Measurements from ENCODE around the gene DIAPH3. TPM values are rescaled to one million over a fixed set of nuclear protein-coding genes. Genes with fewer than 3 reads are reported as not detected.

DIAPH3 gene
- polyA plus RNA-seq, 1 donor from 2014 or later, result 0.37 TPM

- no peaks in the 10 kb centered on the region for H3K27me3 ChIP-seq (ENCODE audit: insufficient read depth, low read depth, low read length)
- TF ChIP-seq SMC3 (conservative IDR thresholded peaks at IDR 0.05; ENCODE audit: poor library complexity), result no peak
- no peak for TF ChIP-seq POLR2AphosphoS5 (IDR thresholded peaks at IDR 0.05)
- no peak for TF ChIP-seq REST (IDR thresholded peaks at IDR 0.05; ENCODE audit: borderline replicate concordance)
- no peak for TF ChIP-seq EZH2 (IDR thresholded peaks at IDR 0.05; ENCODE audit: borderline replicate concordance, insufficient read depth, low read length, poor library complexity, severe bottlenecking)
- no peak for TF ChIP-seq RAD21 (conservative IDR thresholded peaks at IDR 0.05)
- TF ChIP-seq TAF1 (IDR thresholded peaks at IDR 0.05; ENCODE audit: low read depth), result no peak
- TF ChIP-seq EP300 (conservative IDR thresholded peaks at IDR 0.05; ENCODE audit: poor library complexity, severe bottlenecking), result no peak
- no peak for TF ChIP-seq MXI1 (conservative IDR thresholded peaks at IDR 0.05; ENCODE audit: poor library complexity, severe bottlenecking)
- no peak for TF ChIP-seq CTCF (IDR thresholded peaks at IDR 0.05; ENCODE audit: poor library complexity, severe bottlenecking)
Observed at GRCh38 chr13:59748046-59748445, 415.7 kb downstream of the DIAPH3 start.

GRCh38 chr13:59747529-59747928, 416.2 kb downstream of the DIAPH3 start:
- H3K27me3 ChIP-seq (ENCODE audit: insufficient read depth, low read depth, low read length), result no peaks in the 10 kb centered on the region
- TF ChIP-seq CTCF (IDR thresholded peaks at IDR 0.05; ENCODE audit: poor library complexity, severe bottlenecking), result no peak
- TF ChIP-seq REST (IDR thresholded peaks at IDR 0.05; ENCODE audit: borderline replicate concordance), result no peak
- no peak for TF ChIP-seq SMC3 (conservative IDR thresholded peaks at IDR 0.05; ENCODE audit: poor library complexity)
- TF ChIP-seq EZH2 (IDR thresholded peaks at IDR 0.05; ENCODE audit: borderline replicate concordance, insufficient read depth, low read length, poor library complexity, severe bottlenecking), result no peak
- no peak for TF ChIP-seq POLR2AphosphoS5 (IDR thresholded peaks at IDR 0.05)
- TF ChIP-seq MXI1 (conservative IDR thresholded peaks at IDR 0.05; ENCODE audit: poor library complexity, severe bottlenecking), result no peak
- TF ChIP-seq EP300 (conservative IDR thresholded peaks at IDR 0.05; ENCODE audit: poor library complexity, severe bottlenecking), result no peak
- no peak for TF ChIP-seq RAD21 (conservative IDR thresholded peaks at IDR 0.05)
- no peak for TF ChIP-seq TAF1 (IDR thresholded peaks at IDR 0.05; ENCODE audit: low read depth)
- H3K9me3 ChIP-seq (ENCODE audit: low read length), result no peaks in the 10 kb centered on the region
- peaks cover 3% of the 10 kb centered on the region for H3F3A ChIP-seq (ENCODE audit: insufficient read depth, low read length, poor library complexity, severe bottlenecking)
- no peaks in the 10 kb centered on the region for H3K79me2 ChIP-seq (replicated peaks; ENCODE audit: insufficient read depth, low read length)
- H3K4me2 ChIP-seq (ENCODE audit: low read length), result no peak overlapping the region
- no peaks in the 10 kb centered on the region for H3K9me2 ChIP-seq (ENCODE audit: insufficient read depth, low read length)
- no peak overlapping the region for H3K9ac ChIP-seq (ENCODE audit: low read length)
- no peak overlapping the region for H3K27ac ChIP-seq (ENCODE audit: low read length)
- no peaks in the 10 kb centered on the region for H3K36me3 ChIP-seq (ENCODE audit: insufficient read depth, low read length)
- no peak overlapping the region for H2AFZ ChIP-seq (ENCODE audit: low read depth, low read length)
- no peak overlapping the region for H3K4me3 ChIP-seq (ENCODE audit: low read length)
- no peaks in the 10 kb centered on the region for H4K20me1 ChIP-seq (ENCODE audit: insufficient read depth)

More at GRCh38 chr13:59748046-59748445, 415.7 kb downstream of the DIAPH3 start:
- Histone ChIP-seq H3F3A (ENCODE audit: insufficient read depth, low read length, poor library complexity, severe bottlenecking) (peaks cover 3% of the 10 kb centered on the region), H3K9me3 (ENCODE audit: low read length) (no peaks in the 10 kb centered on the region), H3K9ac (ENCODE audit: low read length) (no peak overlapping the region), H2AFZ (ENCODE audit: low read depth, low read length) (no peak overlapping the region), H3K9me2 (ENCODE audit: insufficient read depth, low read length) (no peaks in the 10 kb centered on the region), H3K36me3 (ENCODE audit: insufficient read depth, low read length) (no peaks in the 10 kb centered on the region), H3K79me2 (replicated peaks; ENCODE audit: insufficient read depth, low read length) (no peaks in the 10 kb centered on the region), H3K27ac (ENCODE audit: low read length) (no peak overlapping the region), H3K4me3 (ENCODE audit: low read length) (no peak overlapping the region), H4K20me1 (ENCODE audit: insufficient read depth) (no peaks in the 10 kb centered on the region), H3K4me2 (ENCODE audit: low read length) (no peak overlapping the region)
